K562 (cell line): Measurements from ENCODE around the gene PRELID1. TPM values are rescaled to one million over a fixed set of nuclear protein-coding genes. Genes with fewer than 3 reads are reported as not detected.
A peak's percentile ranks its signal among the peaks of the same experiment; 100 is the strongest.

Experiments used
- EP400 ChIP-seq: fragments of 450-650 bp; IDR thresholded peaks from 2 replicates; pipeline ENCODE4 v1.6.1; 2017; ENCODE audit warnings: antibody characterized with exemption, mild to moderate bottlenecking, moderate library complexity
- ETV1 ChIP-seq: fragments of 450-650 bp; conservative IDR thresholded peaks from 2 replicates; pipeline ENCODE4 v1.6.1; 2016; ENCODE audit warnings: missing genetic modification characterization, control low read depth, low read depth, missing compliant biosample characterization
- ETV5 ChIP-seq: sonication (generic); formaldehyde crosslinking; IDR thresholded peaks from 2 replicates; pipeline ENCODE4 v1.4.0; 2020; ENCODE audit warnings: low read depth, mild to moderate bottlenecking, missing genetic modification reagents
- KDM1A ChIP-seq, 2 experiments: fragments of 450-650 bp; IDR thresholded peaks; 2 replicates each; pipeline ENCODE4 v1.6.1; 2016; ENCODE audit warnings: mild to moderate bottlenecking in 2 of 2
- KDM2B ChIP-seq: fragments of 250-450 bp; sonication (Bioruptor Pico); IDR thresholded peaks from 2 replicates; pipeline ENCODE4 v1.8.0; 2021; ENCODE audit warnings: mild to moderate bottlenecking, moderate library complexity
- LCOR ChIP-seq: sonication (generic); formaldehyde crosslinking; IDR thresholded peaks from 2 replicates; pipeline ENCODE4 v1.8.0; 2022; ENCODE audit warnings: mild to moderate bottlenecking, missing genetic modification reagents
- MAZ ChIP-seq, 2 experiments: fragments of 450-650 bp in 1 of 2; sonication (generic) in 1 of 2; formaldehyde crosslinking; IDR thresholded peaks in 1 of 2; conservative IDR thresholded peaks in 1 of 2; 2 replicates each; pipeline versions ENCODE4 v1.4.0 to v1.5.0; 2020; ENCODE audit warnings: mild to moderate bottlenecking in 1 of 2, missing genetic modification reagents in 1 of 2
- MTA3 ChIP-seq: fragments of 450-650 bp; formaldehyde crosslinking; IDR thresholded peaks from 2 replicates; pipeline ENCODE4 v1.6.1; 2017; ENCODE audit warnings: mild to moderate bottlenecking, borderline replicate concordance
- MYC ChIP-seq, 2 experiments: fragments of 250-450 bp in 1 of 2; sonication (Bioruptor Pico) in 1 of 2; IDR thresholded peaks; 2 replicates each; pipeline versions ENCODE4 v1.5.1 to v1.6.1; 2012 to 2021; ENCODE audit warnings: low read depth in 2 of 2, borderline replicate concordance in 1 of 2, improper control_type of control experiment in 1 of 2, low read length in 1 of 2, mild to moderate bottlenecking in 1 of 2, moderate library complexity in 1 of 2
- NFYB ChIP-seq: IDR thresholded peaks from 2 replicates; pipeline ENCODE4 v1.6.1; 2011; ENCODE audit warnings: mild to moderate bottlenecking, moderate library complexity; ENCODE audit not compliant: insufficient read length; ENCODE audit errors: extremely low read depth
- POLR2A ChIP-seq: fragments of 450-650 bp; conservative IDR thresholded peaks from 2 replicates; pipeline ENCODE4 v1.6.1; 2016
- RNF2 ChIP-seq: sonication (generic); IDR thresholded peaks from 2 replicates; pipeline ENCODE4 v1.6.1; 2016
- SNIP1 ChIP-seq: fragments of 450-650 bp; IDR thresholded peaks from 2 replicates; pipeline ENCODE4 v1.7.1; 2017; ENCODE audit warnings: low read depth, mild to moderate bottlenecking
- SRSF3 ChIP-seq: fragments of 200-400 bp; formaldehyde crosslinking; IDR thresholded peaks from 2 replicates; pipeline ENCODE4 v1.6.1; 2016; ENCODE audit warnings: mild to moderate bottlenecking, low read length, moderate library complexity; ENCODE audit not compliant: insufficient read depth
- TCF3 ChIP-seq: sonication (generic); formaldehyde crosslinking; IDR thresholded peaks from 2 replicates; pipeline ENCODE4 v1.4.0; 2020; ENCODE audit warnings: mild to moderate bottlenecking, missing genetic modification reagents
- YY1 ChIP-seq, 3 experiments: IDR thresholded peaks; 2 replicates each; pipeline ENCODE4 v1.6.1; 2011; ENCODE audit warnings: low read length in 2 of 3, mild to moderate bottlenecking in 2 of 3, moderate library complexity in 2 of 3, borderline replicate concordance in 1 of 3, control low read depth in 1 of 3, low read depth in 1 of 3; ENCODE audit not compliant: insufficient read depth in 3 of 3, insufficient replicate concordance in 2 of 3, control insufficient read depth in 1 of 3, insufficient read length in 1 of 3; ENCODE audit errors: extremely low read depth in 1 of 3
- ZBTB1 ChIP-seq: sonication (generic); formaldehyde crosslinking; IDR thresholded peaks from 2 replicates; pipeline ENCODE4 v1.8.1; 2023; ENCODE audit warnings: missing genetic modification reagents, low read depth, mild to moderate bottlenecking, borderline replicate concordance
- ZNF24 ChIP-seq: fragments of 450-650 bp; IDR thresholded peaks from 2 replicates; pipeline ENCODE4 v1.6.1; 2016
- polyA plus RNA-seq, 8 experiments: library from polyadenylated mRNA; depleted of rRNA in 4 of 8; stranded (reverse) in 5 of 8; unstranded in 3 of 8; fragments of >200 nt; fragmentation: Nextera tagmentation in 2 of 8; fragmentation: Illumina TruSeq in 1 of 8; extraction: Ambion mirVana in 2 of 8; extraction: Trizol in 1 of 8; gene quantifications; 2 replicates each; pipeline versions ENCODE4 v1.2.1 to v1.2.3, GENCODE V29; 2011 to 2014; ENCODE audit warnings: inconsistent platforms in 1 of 8, missing spikeins in 1 of 8
- total RNA-seq, 7 experiments: library from RNA; depleted of rRNA in 6 of 7; stranded (reverse); fragments of >200 nt in 6 of 7; fragmentation: Illumina TruSeq in 2 of 7; extraction: Trizol in 2 of 7; gene quantifications; 2 replicates each; pipeline versions ENCODE4 v1.2.1 to v1.2.3, GENCODE V29; 2011 to 2021; ENCODE audit warnings: low replicate concordance in 1 of 7
- TF ChIP-seq, protein P1 (sequence below): fragments of 450-650 bp; IDR thresholded peaks from 2 replicates; pipeline ENCODE4 v1.6.1; 2017; ENCODE audit warnings: antibody characterized with exemption
- TF ChIP-seq, protein P2 (sequence below), 3 experiments: IDR thresholded peaks in 2 of 3; conservative IDR thresholded peaks in 1 of 3; 2 replicates each; pipeline ENCODE4 v1.5.1; 2011 to 2012; ENCODE audit warnings: low read length in 3 of 3, mild to moderate bottlenecking in 3 of 3, control low read depth in 2 of 3, improper control_type of control experiment in 1 of 3, inconsistent platforms in 1 of 3, low read depth in 1 of 3, mixed read lengths in 1 of 3, moderate library complexity in 1 of 3; ENCODE audit not compliant: insufficient read depth in 2 of 3
- TF ChIP-seq, protein P3 (sequence below): conservative IDR thresholded peaks from 2 replicates; pipeline ENCODE4 v1.6.1; 2011; ENCODE audit warnings: low read depth, mild to moderate bottlenecking, low read length; ENCODE audit not compliant: control insufficient read depth

The PRELID1 gene
- total and polyA plus RNA-seq, 9 of the 15 experiments (the other 6 are each of a cell fraction or from before 2014, with no cell fraction given): 40.1 to 484 (median 340) TPM

DNA sequence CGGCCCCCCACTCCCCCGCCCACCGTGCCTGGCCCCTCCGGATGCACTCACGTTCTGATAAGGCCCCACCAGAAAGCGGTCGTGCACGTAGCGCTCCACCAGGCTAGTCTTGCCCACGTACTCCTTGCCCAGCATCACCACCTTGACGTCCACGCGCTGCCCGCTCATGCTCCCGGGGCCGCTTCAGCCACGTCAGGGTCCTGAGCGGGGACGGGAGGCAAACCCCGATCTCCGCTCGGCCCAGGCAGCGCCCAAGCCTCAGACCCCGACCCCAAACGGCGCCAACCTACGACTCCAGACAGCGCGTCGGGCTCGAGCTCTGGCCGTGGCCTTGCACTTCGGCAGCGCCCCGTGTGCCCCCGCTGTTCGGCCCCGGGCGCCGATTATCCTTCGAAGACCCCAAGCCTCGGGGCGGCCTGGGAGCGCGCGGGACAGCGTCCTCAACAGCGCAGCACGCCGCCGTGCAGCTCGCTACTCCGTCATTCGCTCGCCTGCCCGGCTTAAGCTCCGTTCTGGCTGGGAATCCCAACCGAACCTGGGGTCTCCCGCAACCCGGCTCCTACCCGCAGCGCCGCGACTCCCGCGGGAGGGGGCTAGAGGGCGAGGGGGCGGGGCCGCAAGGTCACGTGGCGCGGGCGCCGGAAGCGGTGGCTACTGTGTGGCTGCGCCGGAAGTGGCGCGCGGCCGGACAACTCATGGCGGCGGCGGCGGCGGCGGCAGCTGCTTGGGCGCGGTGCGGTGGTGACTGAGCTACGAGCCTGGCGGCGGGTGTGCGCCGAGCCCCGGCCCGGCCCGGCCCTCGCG, at the start of gene PRELID1, which contains the start of gene RAB24 (continued):
- TF ChIP-seq, protein P1, sequence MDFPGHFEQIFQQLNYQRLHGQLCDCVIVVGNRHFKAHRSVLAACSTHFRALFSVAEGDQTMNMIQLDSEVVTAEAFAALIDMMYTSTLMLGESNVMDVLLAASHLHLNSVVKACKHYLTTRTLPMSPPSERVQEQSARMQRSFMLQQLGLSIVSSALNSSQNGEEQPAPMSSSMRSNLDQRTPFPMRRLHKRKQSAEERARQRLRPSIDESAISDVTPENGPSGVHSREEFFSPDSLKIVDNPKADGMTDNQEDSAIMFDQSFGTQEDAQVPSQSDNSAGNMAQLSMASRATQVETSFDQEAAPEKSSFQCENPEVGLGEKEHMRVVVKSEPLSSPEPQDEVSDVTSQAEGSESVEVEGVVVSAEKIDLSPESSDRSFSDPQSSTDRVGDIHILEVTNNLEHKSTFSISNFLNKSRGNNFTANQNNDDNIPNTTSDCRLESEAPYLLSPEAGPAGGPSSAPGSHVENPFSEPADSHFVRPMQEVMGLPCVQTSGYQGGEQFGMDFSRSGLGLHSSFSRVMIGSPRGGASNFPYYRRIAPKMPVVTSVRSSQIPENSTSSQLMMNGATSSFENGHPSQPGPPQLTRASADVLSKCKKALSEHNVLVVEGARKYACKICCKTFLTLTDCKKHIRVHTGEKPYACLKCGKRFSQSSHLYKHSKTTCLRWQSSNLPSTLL: no peak
- TF ChIP-seq ETV1 (tag) (no peak), ETV5 (CRISPR knock-in tag) (peak; percentile 50; the same call in 1 of the 2 replicates), RNF2 (peak; percentile 39; the same call in 1 of the 2 replicates), YY1 (IDR thresholded peaks at IDR 0.05; ENCODE audit: borderline replicate concordance in 1 of 3, control insufficient read depth in 1 of 3, extremely low read depth in 1 of 3, insufficient read depth in 3 of 3, insufficient read length in 1 of 3, insufficient replicate concordance in 2 of 3, low read depth in 1 of 3, low read length in 2 of 3) (peak in 2 of 3 experiments; percentile 84 to 88), NFYB (no peak), ZBTB1 (peak; percentile 55; the same call in 1 of the 2 replicates), MTA3 (peak; percentile 63; the same call in 1 of the 2 replicates), SRSF3 (no peak), LCOR (CRISPR knock-in tag) (peak; percentile 24; the same call in 1 of the 2 replicates), EP400 (peak; percentile 81), MAZ (CRISPR knock-in tag; conservative IDR thresholded peaks at IDR 0.05 in 1 of 2, IDR thresholded peaks at IDR 0.05 in 1 of 2) (peak; percentile 94 to 99), MYC (IDR thresholded peaks at IDR 0.05; ENCODE audit: low read depth, low read length) (peak; percentile 85), MYC (CRISPR knock-in tag; IDR thresholded peaks at IDR 0.05; ENCODE audit: borderline replicate concordance, low read depth) (peak; percentile 35; the same call in 1 of the 2 replicates), KDM1A (IDR thresholded peaks at IDR 0.05) (no peak), SNIP1 (no peak), POLR2A (peak; percentile 77), KDM2B (0 out of 2 replicates have a peak, but pooled peaks have one; percentile 12), TCF3 (peak; percentile 5; the same call in 1 of the 2 replicates), ZNF24 (no peak)
- TF ChIP-seq, protein P2, sequence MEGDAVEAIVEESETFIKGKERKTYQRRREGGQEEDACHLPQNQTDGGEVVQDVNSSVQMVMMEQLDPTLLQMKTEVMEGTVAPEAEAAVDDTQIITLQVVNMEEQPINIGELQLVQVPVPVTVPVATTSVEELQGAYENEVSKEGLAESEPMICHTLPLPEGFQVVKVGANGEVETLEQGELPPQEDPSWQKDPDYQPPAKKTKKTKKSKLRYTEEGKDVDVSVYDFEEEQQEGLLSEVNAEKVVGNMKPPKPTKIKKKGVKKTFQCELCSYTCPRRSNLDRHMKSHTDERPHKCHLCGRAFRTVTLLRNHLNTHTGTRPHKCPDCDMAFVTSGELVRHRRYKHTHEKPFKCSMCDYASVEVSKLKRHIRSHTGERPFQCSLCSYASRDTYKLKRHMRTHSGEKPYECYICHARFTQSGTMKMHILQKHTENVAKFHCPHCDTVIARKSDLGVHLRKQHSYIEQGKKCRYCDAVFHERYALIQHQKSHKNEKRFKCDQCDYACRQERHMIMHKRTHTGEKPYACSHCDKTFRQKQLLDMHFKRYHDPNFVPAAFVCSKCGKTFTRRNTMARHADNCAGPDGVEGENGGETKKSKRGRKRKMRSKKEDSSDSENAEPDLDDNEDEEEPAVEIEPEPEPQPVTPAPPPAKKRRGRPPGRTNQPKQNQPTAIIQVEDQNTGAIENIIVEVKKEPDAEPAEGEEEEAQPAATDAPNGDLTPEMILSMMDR (IDR thresholded peaks at IDR 0.05 in 2 of 3, conservative IDR thresholded peaks at IDR 0.05 in 1 of 3; ENCODE audit: insufficient read depth in 2 of 3, low read depth in 1 of 3, low read length in 3 of 3): peak in 2 of 3 experiments; percentile 19 to 38; a peak in 4 of 6 replicates
- TF ChIP-seq, protein P3, sequence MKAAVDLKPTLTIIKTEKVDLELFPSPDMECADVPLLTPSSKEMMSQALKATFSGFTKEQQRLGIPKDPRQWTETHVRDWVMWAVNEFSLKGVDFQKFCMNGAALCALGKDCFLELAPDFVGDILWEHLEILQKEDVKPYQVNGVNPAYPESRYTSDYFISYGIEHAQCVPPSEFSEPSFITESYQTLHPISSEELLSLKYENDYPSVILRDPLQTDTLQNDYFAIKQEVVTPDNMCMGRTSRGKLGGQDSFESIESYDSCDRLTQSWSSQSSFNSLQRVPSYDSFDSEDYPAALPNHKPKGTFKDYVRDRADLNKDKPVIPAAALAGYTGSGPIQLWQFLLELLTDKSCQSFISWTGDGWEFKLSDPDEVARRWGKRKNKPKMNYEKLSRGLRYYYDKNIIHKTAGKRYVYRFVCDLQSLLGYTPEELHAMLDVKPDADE: peak; percentile 74; the same call in 1 of the 2 replicates
